ENCODE measurements around the gene PTPN6.

PTPN6 gene

DNA sequence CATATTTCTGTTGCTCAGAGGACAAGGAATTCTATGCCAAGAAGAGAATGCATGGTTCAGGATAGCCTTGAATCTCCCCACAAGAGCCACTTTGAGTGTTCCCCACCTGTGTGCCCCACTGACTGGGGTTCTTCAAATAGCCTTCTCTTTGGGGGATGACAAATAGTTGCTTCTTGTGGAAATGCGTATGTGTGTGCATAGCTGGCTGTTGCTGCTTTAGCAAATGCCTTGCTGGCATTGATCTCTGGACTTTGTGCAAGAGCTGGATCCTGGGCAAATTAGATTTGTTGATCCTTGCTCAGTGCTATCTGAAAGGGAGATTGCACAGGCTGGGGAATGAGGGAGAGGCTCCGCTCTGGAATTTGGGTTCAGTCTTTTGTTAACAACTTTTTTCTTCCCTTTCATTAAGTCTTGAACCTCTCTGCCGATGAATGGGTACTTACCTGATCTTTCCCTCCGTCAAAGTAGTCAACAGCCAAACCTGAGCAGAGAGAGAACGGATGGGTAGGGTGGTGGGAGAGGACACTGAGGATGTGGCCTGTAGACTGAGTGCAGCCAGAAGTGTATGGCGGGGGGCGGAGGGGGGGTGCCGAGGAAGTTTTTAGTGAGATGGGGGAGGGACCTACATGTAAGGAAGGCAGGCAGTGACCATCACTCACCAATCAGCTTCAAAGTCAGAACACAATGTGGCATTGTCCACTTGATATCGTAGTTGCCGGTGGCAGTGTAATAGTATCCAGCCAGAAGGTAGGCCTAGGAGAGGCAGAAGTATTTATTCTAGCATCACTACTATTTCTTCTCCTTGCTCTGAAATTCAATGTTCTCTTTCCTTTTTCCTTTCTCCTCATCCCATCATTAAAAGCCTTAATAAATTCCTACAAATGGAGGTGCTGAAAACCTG lies 30.2 kb downstream of the PTPN6 start:
- Histone ChIP-seq H3K36me3 (peaks cover 88 to 100% (median 99%) of the 10 kb centered on the region in 11 experiments), H3K27me3 (no peaks in the 10 kb centered on the region), H4K20me1 (peaks cover 0 to 38% (median 10%) of the 10 kb centered on the region in 11 experiments; a peak in 10 of 22 replicates), H3K4me3 (no peak overlapping the region), H3K9me3 (replicated peaks in 1 of 11) (no peaks in the 10 kb centered on the region), H3K27ac (no peak overlapping the region), H3K4me2 (no peak overlapping the region), H3K9ac (no peak overlapping the region), H3K4me1 (no peaks in the 10 kb centered on the region)
- no peak for TF ChIP-seq Cebpa-rat (IDR thresholded peaks at IDR 0.05)

- Histone ChIP-seq H3K4me1 (no peaks in the 10 kb centered on the region), H3K9ac (no peak overlapping the region), H3K36me3 (peaks cover 86 to 100% (median 99%) of the 10 kb centered on the region in 11 experiments), H3K27me3 (no peaks in the 10 kb centered on the region), H4K20me1 (peaks cover 0 to 34% (median 6%) of the 10 kb centered on the region in 11 experiments; a peak in 9 of 22 replicates), H3K9me3 (replicated peaks in 1 of 11) (no peaks in the 10 kb centered on the region), H3K4me3 (no peak overlapping the region), H3K4me2 (no peak overlapping the region), H3K27ac (no peak overlapping the region)
- TF ChIP-seq Cebpa-rat (IDR thresholded peaks at IDR 0.05), result no peak
Observed at GRCh38 chr12:6982532-6982931, 31.4 kb downstream of the PTPN6 start.

DNA sequence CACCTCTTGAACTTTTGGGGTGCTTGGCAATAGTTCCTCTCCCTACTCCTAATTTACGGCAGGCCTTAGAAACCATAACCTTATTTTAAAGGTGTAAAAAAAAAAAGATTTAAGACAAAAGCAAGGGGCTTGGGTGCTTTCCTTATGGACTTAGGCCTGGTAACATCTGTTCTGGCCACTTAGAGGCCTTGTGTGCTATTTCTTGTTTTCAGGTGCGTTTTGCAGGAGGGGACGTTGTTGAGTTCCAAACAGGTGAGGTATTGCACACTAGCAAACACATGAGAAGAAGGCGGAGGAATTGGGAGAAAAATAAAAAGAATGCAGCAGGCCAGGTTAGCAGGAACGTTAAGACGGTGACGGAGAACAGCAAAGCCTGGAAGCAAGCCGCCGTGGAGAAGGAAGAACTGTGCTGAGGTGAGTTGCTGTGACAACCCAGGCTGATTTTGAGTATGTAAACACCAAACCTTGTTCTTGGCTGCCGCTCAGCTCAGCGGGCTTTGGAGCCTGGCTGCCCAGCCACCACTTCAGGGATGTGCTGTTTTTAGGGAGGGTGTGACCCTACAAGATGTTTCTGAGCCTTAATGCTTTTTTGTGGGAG lies 36.9 kb downstream of the PTPN6 start:
- Histone ChIP-seq H3K9me3 (replicated peaks in 1 of 11) (no peaks in the 10 kb centered on the region), H4K20me1 (peaks cover 0 to 15% (median 6%) of the 10 kb centered on the region in 11 experiments; a peak in 6 of 22 replicates), H3K9ac (no peak overlapping the region), H3K27me3 (no peaks in the 10 kb centered on the region), H3K4me3 (no peak overlapping the region), H3K36me3 (peaks cover 53 to 100% (median 89%) of the 10 kb centered on the region in 11 experiments), H3K4me1 (no peaks in the 10 kb centered on the region), H3K27ac (no peak overlapping the region), H3K4me2 (no peak overlapping the region)
- no peak for TF ChIP-seq Cebpa-rat (IDR thresholded peaks at IDR 0.05)

- Histone ChIP-seq H3K4me1 (peaks cover 0 to 26% (median 0%) of the 10 kb centered on the region in 10 experiments; a peak in 6 of 20 replicates), H3K27me3 (no peaks in the 10 kb centered on the region), H3K4me2 (peak overlapping the region in 2 of 11 experiments; percentile 60 to 64; a peak in 4 of 22 replicates), H4K20me1 (peaks cover 0 to 20% (median 7%) of the 10 kb centered on the region in 11 experiments; a peak in 8 of 22 replicates), H3K4me3 (no peak overlapping the region), H3K36me3 (peaks cover 35 to 99% (median 89%) of the 10 kb centered on the region in 11 experiments), H3K9me3 (replicated peaks in 1 of 11) (no peaks in the 10 kb centered on the region), H3K9ac (no peak overlapping the region), H3K27ac (no peak overlapping the region)
- no peak for TF ChIP-seq Cebpa-rat (IDR thresholded peaks at IDR 0.05)
Observed at GRCh38 chr12:6996040-6996441, 44.9 kb downstream of the PTPN6 start.

GRCh38 chr12:6998715-6999451 lies 47.7 kb downstream of the PTPN6 start:
- Histone ChIP-seq H4K20me1 (peaks cover 0 to 25% (median 9%) of the 10 kb centered on the region in 11 experiments; a peak in 11 of 22 replicates), H3K4me1 (peaks cover 0 to 49% (median 0%) of the 10 kb centered on the region in 10 experiments; a peak in 7 of 20 replicates), H3K36me3 (peaks cover 32 to 98% (median 84%) of the 10 kb centered on the region in 11 experiments), H3K27ac (no peak overlapping the region), H3K9ac (no peak overlapping the region), H3K4me3 (no peak overlapping the region), H3K27me3 (no peaks in the 10 kb centered on the region), H3K4me2 (no peak overlapping the region), H3K9me3 (replicated peaks in 1 of 11) (no peaks in the 10 kb centered on the region)
- no peak for TF ChIP-seq Cebpa-rat (IDR thresholded peaks at IDR 0.05)

DNA sequence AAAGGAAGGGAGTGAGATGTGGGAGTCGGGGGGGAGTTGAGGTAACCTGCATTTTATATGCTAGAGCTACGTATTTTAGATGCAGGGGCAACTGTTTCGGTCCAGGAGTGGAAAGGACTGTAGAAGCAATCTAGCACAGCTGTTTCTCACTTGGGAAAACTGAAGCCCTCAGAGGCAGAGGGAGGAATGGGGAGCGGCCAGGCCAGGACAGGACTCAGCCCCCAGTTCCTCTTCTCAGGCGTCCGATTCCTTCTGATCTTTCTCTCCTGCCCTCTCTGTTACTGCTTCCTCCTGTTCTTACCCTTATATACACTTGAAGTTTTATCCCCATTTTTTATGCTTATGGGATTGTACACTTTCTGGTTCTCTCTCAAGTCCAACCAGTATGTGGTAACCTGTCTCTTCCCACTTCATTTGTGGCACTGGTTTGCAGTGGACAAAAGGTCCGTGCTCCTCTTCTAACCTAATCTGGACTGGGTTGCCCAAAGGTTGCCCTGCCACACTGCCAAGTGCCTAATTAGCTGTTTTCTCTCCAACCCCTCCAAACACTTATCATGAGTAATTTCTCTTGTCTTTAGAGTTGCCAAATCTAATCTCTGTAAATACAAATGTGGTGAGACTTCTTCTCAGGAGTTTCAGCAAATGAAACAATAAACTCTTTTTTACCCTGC lies 50.9 kb downstream of the PTPN6 start:
- Histone ChIP-seq H3K27ac (no peak overlapping the region), H3K36me3 (peaks cover 25 to 98% (median 76%) of the 10 kb centered on the region in 11 experiments), H3K9ac (peak overlapping the region in 1 of 11 experiments; percentile 17; a peak in 1 of 22 replicates), H3K4me1 (peaks cover 0 to 57% (median 11%) of the 10 kb centered on the region in 10 experiments; a peak in 14 of 20 replicates), H3K4me2 (peak overlapping the region in 3 of 11 experiments; percentile 10 to 67 (median 45); a peak in 5 of 22 replicates), H3K27me3 (no peaks in the 10 kb centered on the region), H4K20me1 (peaks cover 0 to 18% (median 8%) of the 10 kb centered on the region in 11 experiments; a peak in 9 of 22 replicates), H3K9me3 (replicated peaks in 1 of 11) (no peaks in the 10 kb centered on the region), H3K4me3 (no peak overlapping the region)
- no peak for TF ChIP-seq Cebpa-rat (IDR thresholded peaks at IDR 0.05)

- Histone ChIP-seq H3K4me1 (peaks cover 11 to 80% (median 33%) of the 10 kb centered on the region in 10 experiments), H3K9ac (no peak overlapping the region), H3K36me3 (peaks cover 8 to 98% (median 65%) of the 10 kb centered on the region in 11 experiments), H3K27ac (peak overlapping the region in 4 of 11 experiments; percentile 30 to 68 (median 42); a peak in 6 of 22 replicates), H3K4me2 (peak overlapping the region in 5 of 11 experiments; percentile 0 to 78 (median 63); a peak in 6 of 22 replicates), H3K9me3 (replicated peaks in 1 of 11) (no peaks in the 10 kb centered on the region), H3K4me3 (no peak overlapping the region), H3K27me3 (no peaks in the 10 kb centered on the region), H4K20me1 (peaks cover 0 to 21% (median 4%) of the 10 kb centered on the region in 11 experiments; a peak in 6 of 22 replicates)
- no peak for TF ChIP-seq Cebpa-rat (IDR thresholded peaks at IDR 0.05)
Observed at GRCh38 chr12:7004287-7004803, 53.2 kb downstream of the PTPN6 start.

- peaks cover 4 to 98% (median 64%) of the 10 kb centered on the region in 11 experiments; a peak in 21 of 22 replicates for H3K36me3 ChIP-seq
- H3K4me2 ChIP-seq, result peak overlapping the region in 5 of 11 experiments; percentile 0 to 78 (median 63); a peak in 8 of 22 replicates
- H3K4me3 ChIP-seq, result no peak overlapping the region
- peaks cover 11 to 85% (median 34%) of the 10 kb centered on the region in 10 experiments for H3K4me1 ChIP-seq
- H3K27me3 ChIP-seq, result no peaks in the 10 kb centered on the region
- H3K27ac ChIP-seq, result peak overlapping the region in 4 of 11 experiments; percentile 30 to 68 (median 42); a peak in 6 of 22 replicates
- H4K20me1 ChIP-seq, result peaks cover 0 to 21% (median 4%) of the 10 kb centered on the region in 11 experiments; a peak in 5 of 22 replicates
- TF ChIP-seq Cebpa-rat (IDR thresholded peaks at IDR 0.05), result no peak
- H3K9ac ChIP-seq, result no peak overlapping the region
- H3K9me3 ChIP-seq (replicated peaks in 1 of 11), result no peaks in the 10 kb centered on the region
Observed at GRCh38 chr12:7004840-7005239, 53.7 kb downstream of the PTPN6 start.
